A673 (cell line): ENCODE results near the gene C13orf42. TPM values are rescaled to one million over a fixed set of nuclear protein-coding genes. Genes with fewer than 3 reads are reported as not detected.

ENCODE experiments used
- BruUV-seq: library from RNA; stranded (reverse); fragments of 400-500 nt; replicated peaks from 2 replicates; lab custom pipeline; 2021; lab: Mats Ljungman, UMichigan
- CTCF ChIA-PET: fragments of 300-600 bp; sonication (Branson Sonifier 250); formaldehyde crosslinking; loops from one replicate; lab custom pipeline; 2022; ENCODE audit warnings: antibody characterized with exemption; lab: Charles Lee
- POLR2A ChIA-PET: fragments of 300-600 bp; sonication (Branson Sonifier 250); formaldehyde crosslinking; loops from one replicate; lab custom pipeline; 2022; ENCODE audit warnings: antibody characterized with exemption; ENCODE audit not compliant: low non-redundant PET; lab: Charles Lee
- DNase-seq: peaks from one replicate; pipeline ENCODE4 v3.0.0-alpha.2; 2015; ENCODE audit warnings: low spot score
- H3K27ac ChIP-seq: fragments of 200-600 bp; sonication (generic); 2 replicates; pipeline ENCODE4 v1.5.1; 2016; ENCODE audit warnings: mixed run types, low read depth, mild to moderate bottlenecking, mixed read lengths, antibody characterized with exemption, low read length; ENCODE audit not compliant: poor library complexity, severe bottlenecking
- H3K27me3 ChIP-seq: fragments of 200-600 bp; sonication (generic); replicated peaks from 2 replicates; pipeline ENCODE4 v1.6.1; 2017; ENCODE audit warnings: mixed run types, low read depth, mild to moderate bottlenecking, mixed read lengths, antibody characterized with exemption, low read length; ENCODE audit not compliant: insufficient read depth, poor library complexity
- H3K36me3 ChIP-seq: fragments of 200-600 bp; sonication (generic); 2 replicates; pipeline ENCODE4 v1.6.1; 2016; ENCODE audit warnings: mixed run types, mild to moderate bottlenecking, mixed read lengths, antibody characterized with exemption, low read length; ENCODE audit not compliant: insufficient read depth, poor library complexity, severe bottlenecking
- H3K4me1 ChIP-seq: fragments of 200-600 bp; sonication (generic); 2 replicates; pipeline ENCODE4 v1.6.1; 2017; ENCODE audit warnings: mixed run types, mild to moderate bottlenecking, mixed read lengths, antibody characterized with exemption, low read length; ENCODE audit not compliant: insufficient read depth, poor library complexity, severe bottlenecking
- H3K4me3 ChIP-seq: fragments of 200-600 bp; sonication (generic); 2 replicates; pipeline ENCODE4 v1.5.1; 2016; ENCODE audit warnings: low read depth, mixed run types, mild to moderate bottlenecking, mixed read lengths, low read length; ENCODE audit not compliant: poor library complexity, severe bottlenecking
- H3K9me3 ChIP-seq: fragments of 200-600 bp; sonication (generic); 2 replicates; pipeline ENCODE4 v1.6.1; 2016; ENCODE audit warnings: mixed run types, low read depth, mild to moderate bottlenecking, mixed read lengths, antibody characterized with exemption, low read length; ENCODE audit not compliant: poor library complexity, severe bottlenecking
- EZH2 ChIP-seq: fragments of 200-600 bp; sonication (generic); IDR thresholded peaks from 2 replicates; pipeline ENCODE4 v1.6.1; 2017; ENCODE audit warnings: borderline replicate concordance, low read depth, mild to moderate bottlenecking, mixed read lengths, antibody characterized with exemption, low read length; ENCODE audit not compliant: poor library complexity, severe bottlenecking
- intact Hi-C: fragments of 100-400 bp; cut with micrococcal nuclease; formaldehyde crosslinking; loops from one replicate; pipeline ENCODE4 v1.10.0; 2022; ENCODE audit not compliant: unreplicated experiment
- total RNA-seq: library from RNA; stranded (reverse); gene quantifications from 2 replicates; pipeline ENCODE4 v1.2.3, GENCODE V29; 2021
- TF ChIP-seq, protein P1 (sequence below): fragments of 300-800, 200-600 bp; sonication (generic); conservative IDR thresholded peaks from 2 replicates; pipeline ENCODE4 v1.5.1; 2017; ENCODE audit warnings: low read depth, mild to moderate bottlenecking, antibody characterized with exemption, low read length, moderate library complexity, mixed read lengths

Gene C13orf42
- total RNA-seq, 1 experiment from 2014 or later = not detected

DNA sequence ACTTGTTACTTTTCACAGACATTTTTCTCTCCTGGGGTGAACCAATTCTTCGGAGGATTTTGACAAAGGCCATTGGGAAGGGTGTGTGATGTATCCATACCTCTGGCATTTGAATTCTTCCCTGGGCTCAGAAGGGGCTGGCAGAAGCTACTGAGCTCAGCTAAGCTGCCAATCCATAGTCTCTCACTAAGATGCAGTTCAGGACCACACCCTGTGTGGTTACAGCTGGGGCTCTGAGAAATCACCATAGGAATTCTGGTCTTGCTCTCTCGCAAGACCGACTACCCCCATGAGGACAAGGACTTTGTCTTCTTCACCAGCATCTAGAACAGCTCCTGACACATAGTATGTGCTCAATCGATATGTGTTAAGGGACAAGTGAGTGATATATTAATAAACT, 6.0 kb downstream of the C13orf42 start:
- BruUV-seq = no TSS peak
- ChIA-PET CTCF (no interaction called here), POLR2A (no interaction called here)
- TF ChIP-seq, protein P1, sequence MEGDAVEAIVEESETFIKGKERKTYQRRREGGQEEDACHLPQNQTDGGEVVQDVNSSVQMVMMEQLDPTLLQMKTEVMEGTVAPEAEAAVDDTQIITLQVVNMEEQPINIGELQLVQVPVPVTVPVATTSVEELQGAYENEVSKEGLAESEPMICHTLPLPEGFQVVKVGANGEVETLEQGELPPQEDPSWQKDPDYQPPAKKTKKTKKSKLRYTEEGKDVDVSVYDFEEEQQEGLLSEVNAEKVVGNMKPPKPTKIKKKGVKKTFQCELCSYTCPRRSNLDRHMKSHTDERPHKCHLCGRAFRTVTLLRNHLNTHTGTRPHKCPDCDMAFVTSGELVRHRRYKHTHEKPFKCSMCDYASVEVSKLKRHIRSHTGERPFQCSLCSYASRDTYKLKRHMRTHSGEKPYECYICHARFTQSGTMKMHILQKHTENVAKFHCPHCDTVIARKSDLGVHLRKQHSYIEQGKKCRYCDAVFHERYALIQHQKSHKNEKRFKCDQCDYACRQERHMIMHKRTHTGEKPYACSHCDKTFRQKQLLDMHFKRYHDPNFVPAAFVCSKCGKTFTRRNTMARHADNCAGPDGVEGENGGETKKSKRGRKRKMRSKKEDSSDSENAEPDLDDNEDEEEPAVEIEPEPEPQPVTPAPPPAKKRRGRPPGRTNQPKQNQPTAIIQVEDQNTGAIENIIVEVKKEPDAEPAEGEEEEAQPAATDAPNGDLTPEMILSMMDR = no peak
- TF ChIP-seq EZH2 = no peak
- intact Hi-C loops = no loop called here
- Histone ChIP-seq H3K9me3 (no peaks in the 10 kb centered on the region), H3K4me1 (no peaks in the 10 kb centered on the region), H3K27me3 (no peaks in the 10 kb centered on the region), H3K36me3 (no peaks in the 10 kb centered on the region), H3K27ac (no peak overlapping the region), H3K4me3 (no peak overlapping the region)
- no peak for DNase-seq

DNA sequence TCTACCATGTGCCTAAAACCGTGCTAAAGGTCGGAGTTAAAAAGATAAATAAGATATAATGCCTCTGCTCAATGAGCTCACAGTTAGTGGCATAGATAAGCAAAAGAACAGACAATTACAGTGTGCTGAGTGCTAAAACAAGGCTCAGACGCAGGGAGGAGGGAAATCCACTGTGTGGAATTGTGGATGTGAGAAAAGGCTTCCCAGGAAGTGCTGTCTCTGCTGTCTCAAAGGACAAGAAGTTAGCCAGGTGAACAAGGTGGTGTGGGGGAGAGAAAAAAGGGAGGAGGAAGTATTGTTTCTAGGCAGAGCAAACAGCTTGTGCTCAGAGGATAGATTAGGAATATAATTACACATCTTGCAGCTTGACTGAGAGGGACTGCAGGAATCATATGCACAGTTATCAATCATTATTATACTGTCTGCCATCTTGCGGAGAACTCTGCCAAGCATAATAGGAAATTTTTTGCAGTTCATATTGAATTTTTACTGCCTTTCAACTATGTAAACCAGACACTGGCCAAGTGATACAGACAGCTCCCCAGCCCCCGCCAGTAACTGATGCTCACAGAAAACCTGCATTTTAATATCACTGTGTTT, 9.3 kb downstream of the C13orf42 start:
- no TSS peak for BruUV-seq
- Histone ChIP-seq H3K9me3 (no peaks in the 10 kb centered on the region), H3K4me1 (no peaks in the 10 kb centered on the region), H3K27ac (no peak overlapping the region), H3K4me3 (no peak overlapping the region), H3K27me3 (no peaks in the 10 kb centered on the region), H3K36me3 (no peaks in the 10 kb centered on the region)
- POLR2A ChIA-PET = no interaction called here
- intact Hi-C loops = no loop called here
- TF ChIP-seq EZH2 = no peak
- TF ChIP-seq, protein P1 = no peak
- no peak for DNase-seq
- CTCF ChIA-PET = no interaction called here

DNA sequence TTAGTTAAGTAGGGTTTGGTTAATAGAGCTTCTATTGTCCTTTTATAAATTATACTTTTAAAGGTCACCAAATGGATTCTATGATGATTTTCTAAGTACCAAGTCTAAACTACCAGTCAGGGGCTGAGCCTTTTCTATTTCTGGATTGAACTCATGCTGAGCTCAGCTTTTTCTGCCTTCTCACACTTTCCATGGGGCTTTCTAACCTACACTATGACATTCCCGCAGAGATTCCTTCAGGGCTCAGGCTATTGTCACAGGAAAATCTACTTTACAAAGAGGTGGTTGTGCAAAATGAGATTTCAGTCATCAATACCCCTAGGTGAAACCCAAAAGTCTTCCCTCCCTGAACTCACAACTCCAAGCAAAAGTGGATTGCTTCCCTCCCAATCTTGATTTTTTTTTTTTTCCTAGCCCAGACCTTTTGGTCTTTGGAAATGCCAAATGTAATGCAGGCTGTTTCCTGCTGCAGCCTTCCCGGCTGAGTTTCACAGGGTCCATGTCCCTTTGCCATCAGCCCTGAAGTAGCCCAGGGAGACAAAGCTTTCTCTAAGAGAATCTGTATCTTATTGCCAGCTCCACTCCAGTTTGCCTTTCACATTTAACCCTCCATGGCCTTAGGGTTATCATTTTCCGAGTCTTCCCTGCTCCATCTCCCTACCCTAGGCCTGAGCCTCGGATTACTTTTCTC, 13.6 kb downstream of the C13orf42 start:
- BruUV-seq = no TSS peak
- intact Hi-C loops = no loop called here
- TF ChIP-seq, protein P1 = no peak
- no peak for TF ChIP-seq EZH2
- Histone ChIP-seq H3K36me3 (no peaks in the 10 kb centered on the region), H3K27ac (no peak overlapping the region), H3K27me3 (no peaks in the 10 kb centered on the region), H3K9me3 (no peaks in the 10 kb centered on the region), H3K4me1 (no peaks in the 10 kb centered on the region), H3K4me3 (no peak overlapping the region)
- CTCF ChIA-PET = no interaction called here
- no peak for DNase-seq
- POLR2A ChIA-PET = no interaction called here
